Loucy (cell line): ENCODE data around the gene FCHSD2.

Source experiments
- CTCF ChIP-seq: fragments of 200-600 bp; sonication (generic); conservative IDR thresholded peaks from 2 replicates; pipeline ENCODE4 v1.5.1; 2014; ENCODE audit warnings: mild to moderate bottlenecking, antibody characterized with exemption, low read length
- EZH2phosphoT487 ChIP-seq: fragments of 200-600 bp; IDR thresholded peaks from 2 replicates; pipeline ENCODE4 v1.6.1; 2018; ENCODE audit warnings: antibody characterized with exemption, mild to moderate bottlenecking, moderate library complexity, borderline replicate concordance

GRCh38 chr11:73162196-73162740, 20.1 kb upstream of the FCHSD2 start:
- no peak for TF ChIP-seq CTCF
- no peak for TF ChIP-seq EZH2phosphoT487
